ENCODE measurements around the gene NFIB. TPM values are rescaled to one million over a fixed set of nuclear protein-coding genes. Genes with fewer than 3 reads are reported as not detected.

The NFIB gene
- total RNA-seq, 1 experiment from 2014 or later, result 14.3 TPM

GRCh38 chr9:14147738-14148137 is 166.2 kb downstream of the NFIB start:
- Histone ChIP-seq H4K91ac (ENCODE audit: insufficient read length, low read depth, low read length) (no peak overlapping the region), H3K14ac (ENCODE audit: insufficient read depth, low read length) (no peak overlapping the region), H4K8ac (replicated peaks; ENCODE audit: insufficient read length, low read depth, low read length) (no peak overlapping the region), H2BK15ac (ENCODE audit: low read depth, low read length) (no peak overlapping the region), H2BK120ac (ENCODE audit: low read depth, low read length, poor library complexity, severe bottlenecking) (no peak overlapping the region), H3K56ac (ENCODE audit: insufficient read length, low read depth, low read length) (no peak overlapping the region), H4K20me1 (ENCODE audit: control insufficient read depth, insufficient read depth, insufficient read length) (no peaks in the 10 kb centered on the region), H3K79me1 (ENCODE audit: insufficient read depth, low read depth, low read length, poor library complexity, severe bottlenecking) (no peaks in the 10 kb centered on the region), H4K5ac (ENCODE audit: insufficient read length, low read depth, low read length) (no peak overlapping the region), H2AFZ (ENCODE audit: low read length) (no peak overlapping the region), H2BK5ac (ENCODE audit: insufficient read length, low read length) (no peak overlapping the region), H3K9me3 (ENCODE audit: control insufficient read depth, low read depth, low read length) (no peaks in the 10 kb centered on the region), H3K27ac (ENCODE audit: insufficient read length, low read depth, low read length) (no peak overlapping the region), H3K79me2 (ENCODE audit: insufficient read depth, low read length) (no peaks in the 10 kb centered on the region), H2AK5ac (ENCODE audit: insufficient read length, low read length) (no peak overlapping the region), H3K4ac (ENCODE audit: low read depth, low read length) (no peak overlapping the region), H3K4me2 (ENCODE audit: insufficient read depth, insufficient read length, low read length) (no peak overlapping the region), H3K23ac (ENCODE audit: insufficient read length, low read depth, low read length) (no peak overlapping the region), H3K4me1 (ENCODE audit: insufficient read depth, low read length) (no peaks in the 10 kb centered on the region), H3K18ac (ENCODE audit: insufficient read length, low read depth, low read length) (no peak overlapping the region), H3K23me2 (ENCODE audit: insufficient read length, low read depth, low read length, poor library complexity, severe bottlenecking) (no peaks in the 10 kb centered on the region), H3T11ph (ENCODE audit: low read length) (no peak overlapping the region), H3K27me3 (ENCODE audit: insufficient read depth, low read length) (no peaks in the 10 kb centered on the region), H2BK12ac (ENCODE audit: insufficient read length, low read depth, low read length) (no peak overlapping the region), H2BK20ac (ENCODE audit: low read depth, low read length, poor library complexity, severe bottlenecking) (no peak overlapping the region), H3K9ac (ENCODE audit: extremely low read depth, insufficient read length, low read length) (no peak overlapping the region)
- no peak for DNase-seq
- H3K27me3 Mint-ChIP-seq (ENCODE audit: low read depth), result no peaks in the 10 kb centered on the region
- H3K9me3 Mint-ChIP-seq, result no peaks in the 10 kb centered on the region
- peaks cover 0 to 5% of the 10 kb centered on the region in 2 experiments; a peak in 2 of 4 replicates for H3K4me1 Mint-ChIP-seq
- no peak for TF ChIP-seq CTCF (conservative IDR thresholded peaks at IDR 0.05)
- no peak overlapping the region for H3K27ac Mint-ChIP-seq
- H3K36me3 Mint-ChIP-seq (ENCODE audit: insufficient read depth in 1 of 3, low read depth in 3 of 3), result peaks cover 0 to 4% (median 0%) of the 10 kb centered on the region in 3 experiments; a peak in 1 of 7 replicates
- no peak overlapping the region for H3K4me3 Mint-ChIP-seq
- WGBS (ENCODE audit: extremely low coverage, insufficient read length, low lambda C conversion rate), result no CpG with 5 or more reads among the region's 1 CpG

All from H9 (cell line).